Hematopoietic multipotent progenitor cell treated with erythropoietin and hydrocortisone succinate and interleukin-3 and kit ligand, for 4 days (in vitro differentiated cells): ENCODE measurements around the gene STX1A.
A peak's percentile ranks its signal among the peaks of the same experiment; 100 is the strongest.

Source experiments
- DNase-seq: peaks from one replicate; pipeline ENCODE4 v3.0.0-alpha.2; 2015

STX1A gene

GRCh38 chr7:73706126-73707044 is 13.1 kb downstream of the STX1A start:
- no peak for DNase-seq

DNA sequence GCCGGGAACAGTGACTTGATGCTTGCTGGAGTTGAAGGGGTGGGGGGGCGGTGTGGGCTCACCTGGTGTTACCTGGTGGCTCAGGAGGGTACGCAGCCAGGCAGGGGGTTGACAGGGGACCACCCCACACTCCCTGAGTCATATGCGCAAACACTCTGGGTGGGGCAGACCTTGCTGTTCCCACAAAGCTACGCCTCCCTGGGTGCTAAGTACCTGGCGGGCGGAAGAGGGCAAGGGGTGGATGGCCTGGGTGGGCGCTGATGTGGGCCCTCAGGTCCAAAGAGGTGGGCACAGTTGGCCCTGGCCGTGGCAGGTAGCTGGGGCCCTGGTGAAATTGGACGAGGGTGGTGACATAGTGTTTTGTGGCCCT is 13.9 kb downstream of the STX1A start:
- no peak for DNase-seq

DNA sequence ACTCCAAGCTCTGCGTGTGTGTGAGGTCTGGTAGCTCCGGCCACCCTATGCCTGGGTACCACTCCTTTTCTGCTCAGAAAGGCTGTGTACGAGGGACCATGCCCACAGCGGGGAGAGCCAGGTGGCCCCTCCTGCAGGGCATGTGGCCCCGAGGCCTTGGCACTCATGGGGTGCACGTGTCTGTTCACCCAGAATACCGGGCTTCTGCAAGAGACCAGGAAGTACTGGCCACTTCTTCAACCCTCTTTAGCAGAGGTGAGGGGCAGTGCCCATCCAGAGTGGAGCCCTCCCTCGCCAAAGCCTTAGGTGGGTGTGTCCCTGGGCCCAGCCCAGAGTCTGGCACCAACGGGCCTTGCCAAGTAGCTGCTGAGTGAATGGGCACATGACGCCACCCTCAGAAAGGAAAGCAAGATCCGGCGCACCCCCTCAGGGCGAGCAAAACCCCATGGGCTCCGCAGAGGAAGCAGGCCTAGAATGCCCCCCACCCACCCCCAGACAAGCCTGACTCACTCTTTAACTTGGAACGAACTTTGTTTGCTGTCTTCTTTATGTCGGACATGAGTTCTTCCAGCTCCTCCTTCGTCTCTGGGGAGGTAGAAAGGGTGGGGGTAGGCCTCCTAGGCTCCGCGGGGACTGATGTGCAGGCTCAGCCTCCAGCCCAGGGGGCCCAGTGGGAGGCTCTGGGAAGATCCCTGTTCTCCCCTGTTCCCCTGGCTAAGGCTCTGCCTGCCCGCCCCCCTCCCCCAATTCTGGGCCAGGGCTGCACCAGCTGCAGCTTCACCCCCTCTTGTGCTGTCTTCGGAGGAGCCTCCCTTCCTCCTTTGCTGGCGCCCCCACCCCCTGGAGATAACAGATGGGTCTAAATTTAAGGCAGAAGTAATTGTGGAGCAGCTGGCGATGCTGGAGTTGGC is 14.6 kb downstream of the STX1A start:
- DNase-seq, result no peak

GRCh38 chr7:73703757-73704639 is 15.5 kb downstream of the STX1A start:
- peak; percentile 87 for DNase-seq

DNA sequence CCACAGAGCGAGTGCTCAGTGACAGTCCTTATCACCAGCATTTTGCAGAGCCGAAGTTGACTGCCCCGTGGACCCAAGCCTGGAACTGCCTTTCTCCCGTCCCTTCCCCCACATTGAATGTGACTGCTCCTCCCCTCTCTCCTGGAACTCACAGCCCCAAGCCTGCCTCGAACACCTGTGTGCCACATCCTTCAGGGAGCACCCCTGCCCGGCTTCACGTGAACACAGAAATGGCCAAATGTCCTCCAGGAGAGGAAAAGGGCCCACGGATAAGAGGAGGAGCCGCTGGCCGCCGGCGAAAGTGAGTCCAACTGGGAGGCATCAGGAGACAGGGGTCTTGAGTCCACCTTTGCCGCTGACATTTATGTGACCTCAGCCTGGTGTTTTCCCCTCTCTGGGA is 16.2 kb downstream of the STX1A start:
- DNase-seq, result no peak

GRCh38 chr7:73702665-73703064 is 16.8 kb downstream of the STX1A start:
- DNase-seq, result no peak

- no peak for DNase-seq
Measured at GRCh38 chr7:73702226-73702625, 17.2 kb downstream of the STX1A start.

- peak; percentile 71 for DNase-seq
Measured at GRCh38 chr7:73701357-73701995, 18.0 kb downstream of the STX1A start.

DNA sequence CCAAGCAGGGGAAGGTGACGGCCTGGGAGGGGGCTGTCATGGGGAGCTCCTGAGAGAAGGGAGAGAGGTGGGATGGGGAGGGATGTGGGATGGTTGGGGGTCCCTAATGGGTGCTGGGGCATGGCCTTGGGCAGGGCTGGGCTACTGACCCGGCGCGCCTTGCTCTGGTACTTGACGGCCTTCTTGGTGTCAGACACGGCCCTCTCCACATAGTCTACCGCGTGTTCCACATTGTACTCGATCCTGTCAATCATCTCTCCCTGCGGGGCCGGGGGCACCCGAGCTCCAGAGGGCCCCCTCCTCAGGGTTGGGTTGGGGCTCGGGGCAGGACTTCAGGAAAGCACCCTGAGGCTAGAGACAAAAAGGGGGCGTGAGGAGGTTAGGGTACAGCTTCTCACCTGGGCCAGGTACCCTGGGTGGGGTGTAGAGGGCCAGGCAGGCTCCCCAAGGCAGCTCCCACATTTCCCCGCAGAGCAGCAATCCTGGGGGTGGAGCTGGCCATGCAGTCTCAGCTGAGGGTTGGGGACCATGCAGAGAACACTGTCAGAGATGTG is 18.8 kb downstream of the STX1A start:
- DNase-seq, result no peak

- DNase-seq, result no peak
Measured at GRCh38 chr7:73700069-73700423, 19.4 kb downstream of the STX1A start.

DNA sequence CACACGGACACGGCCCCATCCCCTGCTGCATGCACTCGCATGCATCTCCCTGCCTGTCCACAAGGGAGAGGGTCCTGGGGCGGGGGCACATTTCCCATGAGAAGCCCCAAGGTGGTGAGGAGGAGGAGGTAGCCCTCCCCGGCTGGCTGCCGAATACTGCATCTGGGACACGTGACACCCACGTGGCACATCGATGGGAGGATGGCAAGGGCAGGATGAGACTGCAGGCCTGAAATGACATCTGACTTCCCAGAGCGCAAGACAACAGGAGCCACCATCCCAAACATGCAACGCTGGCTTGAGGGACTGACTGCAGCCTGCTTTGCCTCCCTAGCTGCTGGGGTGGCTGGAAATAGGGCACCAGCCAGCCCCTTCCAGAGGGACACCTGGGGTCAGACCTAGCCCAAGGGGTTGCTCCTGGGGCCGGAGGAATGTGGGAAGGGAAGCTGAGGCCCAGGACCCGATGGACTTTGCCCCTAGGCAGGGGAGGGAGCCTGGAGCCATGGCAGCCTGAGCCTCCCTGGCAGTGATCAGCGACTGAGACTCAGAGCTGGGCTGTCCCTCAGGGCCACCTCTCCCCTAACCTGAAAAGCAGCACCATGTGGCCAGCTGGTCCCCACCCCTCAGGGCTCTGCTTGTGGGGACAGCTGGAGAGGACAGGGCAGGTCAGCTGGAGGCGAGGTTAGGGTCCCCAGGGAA is 19.9 kb downstream of the STX1A start:
- no peak for DNase-seq

GRCh38 chr7:73698410-73698809 is 21.1 kb downstream of the STX1A start:
- no peak for DNase-seq

GRCh38 chr7:73696372-73696771 is 23.1 kb downstream of the STX1A start:
- DNase-seq, result no peak

- no peak for DNase-seq
Measured at GRCh38 chr7:73690646-73691045, 28.8 kb downstream of the STX1A start.

- no peak for DNase-seq
Measured at GRCh38 chr7:73688288-73688687, 31.2 kb downstream of the STX1A start.

GRCh38 chr7:73685311-73685710 is 34.2 kb downstream of the STX1A start:
- no peak for DNase-seq

DNA sequence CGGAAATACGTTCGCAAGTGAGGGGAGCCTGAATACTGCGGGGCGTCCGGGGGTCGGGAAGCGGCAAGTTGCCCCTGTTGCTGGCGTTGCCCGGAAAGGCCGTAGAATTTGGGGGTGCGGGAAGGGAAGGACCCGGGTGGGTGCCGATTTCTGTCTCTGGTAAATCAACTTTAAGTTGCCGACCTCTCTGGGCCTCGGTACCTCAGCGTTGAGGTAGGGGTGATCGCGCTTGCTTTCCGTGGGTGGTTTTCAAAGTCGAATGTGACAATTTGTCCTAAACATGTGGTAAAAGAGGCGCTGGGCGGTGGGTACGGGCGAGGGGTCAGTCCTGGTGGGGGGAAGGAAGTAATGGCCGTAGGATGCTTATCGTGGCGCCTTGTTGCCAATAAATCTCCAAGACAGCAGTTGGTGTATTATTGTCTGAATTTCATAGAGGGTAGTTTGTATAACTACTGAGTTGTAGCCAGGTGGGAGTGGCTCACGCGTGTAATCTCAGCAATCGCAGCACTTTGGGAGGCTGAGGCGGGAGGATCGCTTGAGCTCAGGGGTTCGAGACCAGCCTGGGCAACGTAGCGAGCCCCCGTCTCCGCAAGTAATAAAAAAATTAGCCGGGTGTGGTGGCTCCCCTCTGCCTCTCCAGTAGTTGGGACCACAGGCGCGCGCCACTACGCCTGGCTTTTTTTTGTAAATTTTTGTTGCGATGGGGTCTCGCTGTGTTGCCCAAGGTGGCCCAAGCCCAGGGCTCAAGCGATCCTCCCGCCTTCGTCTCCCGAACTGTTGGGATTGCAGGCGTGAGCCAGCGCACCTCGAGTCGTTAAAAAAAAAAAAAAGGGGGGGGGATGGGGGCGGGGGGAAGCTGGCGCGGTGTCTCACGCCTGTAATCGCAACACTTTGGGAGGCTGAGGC is 35.4 kb downstream of the STX1A start:
- peak; percentile 42 for DNase-seq

GRCh38 chr7:73683056-73683787 is 36.2 kb downstream of the STX1A start, which contains the start of the genes BUD23 and DNAJC30:
BUD23 (plus strand) TSS chr7:73683597; CDS start chr7:73683626, 29 bp downstream.
DNAJC30 (minus strand) TSS chr7:73683453; CDS start chr7:73683423, 30 bp downstream.
- peak; percentile 98 for DNase-seq

GRCh38 chr7:73682745-73683055 is 36.8 kb downstream of the STX1A start:
- DNase-seq, result no peak

- DNase-seq, result no peak
Measured at GRCh38 chr7:73681031-73681430, 38.4 kb downstream of the STX1A start.
